Uterus (tissue), 4 donors: ENCODE data around the gene PLEKHG3. TPM values are rescaled to one million over a fixed set of nuclear protein-coding genes. Genes with fewer than 3 reads are reported as not detected.

Source experiments
- DNase-seq, 2 donors: peaks; one replicate each; pipeline ENCODE4 v3.0.0-alpha.2; 2019 to 2020
- H3K27ac ChIP-seq, 2 donors: fragments of 200-600 bp; sonication (generic); 1 replicate in 1 of 2; 2 replicates in 1 of 2; pipeline ENCODE4 v1.5.1; 2016 to 2018
- H3K27me3 ChIP-seq, 2 donors: fragments of 200-600 bp; sonication (generic); one replicate each; pipeline ENCODE4 v1.5.1; 2018 to 2019; ENCODE audit warnings: control low read depth in 1 of 2
- H3K36me3 ChIP-seq, 2 donors: fragments of 200-600 bp; sonication (generic); one replicate each; pipeline ENCODE4 v1.5.1; 2019; ENCODE audit warnings: control low read depth in 1 of 2
- H3K4me1 ChIP-seq, 2 donors: fragments of 200-600 bp; sonication (generic); one replicate each; pipeline ENCODE4 v1.5.1; 2018 to 2019; ENCODE audit warnings: control low read depth in 1 of 2
- H3K4me3 ChIP-seq, 2 donors: fragments of 200-600 bp; sonication (generic); 1 replicate in 1 of 2; 2 replicates in 1 of 2; pipeline ENCODE4 v1.5.1; 2018 to 2019; ENCODE audit warnings: mild to moderate bottlenecking in 1 of 2
- H3K9me3 ChIP-seq, 2 donors: fragments of 200-600 bp; sonication (generic); one replicate each; pipeline ENCODE4 v1.5.1; 2019; ENCODE audit warnings: control low read depth in 1 of 2
- POLR2A ChIP-seq, 2 donors: fragments of 450-650 bp; IDR thresholded peaks; one replicate each; pipeline ENCODE4 v1.6.1; 2016; ENCODE audit warnings: antibody characterized with exemption in 2 of 2, mild to moderate bottlenecking in 1 of 2, moderate library complexity in 1 of 2
- intact Hi-C: fragments of 100-400 bp; cut with DNase I; formaldehyde crosslinking; loops from one replicate; pipeline ENCODE4 v1.15.1; 2023; ENCODE audit warnings: low total_unique reads
- total RNA-seq, 4 donors: library from RNA; depleted of rRNA in 3 of 4; stranded (reverse); fragments of >200 nt in 3 of 4; gene quantifications; one replicate each; pipeline versions ENCODE4 v1.1.0 to v1.2.4, GENCODE V29; 2014 to 2023
- TF ChIP-seq, protein P1 (sequence below), 4 experiments: fragments of 200-600 bp in 2 of 4; fragments of 450-650 bp in 2 of 4; sonication (generic) in 2 of 4; IDR thresholded peaks; one replicate each; pipeline ENCODE4 v1.5.1; 2016 to 2019; ENCODE audit warnings: antibody characterized with exemption in 4 of 4, mild to moderate bottlenecking in 2 of 4, moderate library complexity in 1 of 4
- donor health status: DM: yes; HTN: yes; CAD: no.

PLEKHG3 gene
- total RNA-seq, 4 donors from 2014 or later = 40.5 to 178 (median 59.7) TPM

DNA sequence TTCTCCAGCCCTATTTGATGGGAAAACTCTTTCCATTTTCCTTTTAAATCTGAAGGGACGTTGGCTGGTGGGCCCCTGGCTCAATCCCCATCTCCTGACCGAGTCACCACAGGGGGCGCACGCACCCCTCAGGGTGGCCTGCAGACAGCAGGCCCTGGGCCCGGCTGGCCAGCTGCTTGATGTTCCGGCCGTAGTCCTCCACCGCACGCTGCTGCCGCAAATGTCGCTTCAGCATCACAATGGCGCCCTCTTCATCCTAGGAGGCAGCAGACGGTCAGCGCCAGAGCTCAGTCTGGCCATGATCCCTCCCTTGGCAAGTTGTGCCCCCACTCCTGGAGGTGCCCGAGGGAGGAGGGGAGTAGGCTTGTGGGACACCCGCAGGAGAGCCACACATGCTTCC lies 70.0 kb downstream of the PLEKHG3 start:
- H3K9me3 ChIP-seq = no peaks in the 10 kb centered on the region
- intact Hi-C loops = no loop called here
- no peak overlapping the region for H3K4me3 ChIP-seq
- no peaks in the 10 kb centered on the region for H3K36me3 ChIP-seq
- H3K27ac ChIP-seq = no peak overlapping the region
- no peaks in the 10 kb centered on the region for H3K27me3 ChIP-seq
- no peaks in the 10 kb centered on the region for H3K4me1 ChIP-seq
- DNase-seq = no peak
- TF ChIP-seq, protein P1, sequence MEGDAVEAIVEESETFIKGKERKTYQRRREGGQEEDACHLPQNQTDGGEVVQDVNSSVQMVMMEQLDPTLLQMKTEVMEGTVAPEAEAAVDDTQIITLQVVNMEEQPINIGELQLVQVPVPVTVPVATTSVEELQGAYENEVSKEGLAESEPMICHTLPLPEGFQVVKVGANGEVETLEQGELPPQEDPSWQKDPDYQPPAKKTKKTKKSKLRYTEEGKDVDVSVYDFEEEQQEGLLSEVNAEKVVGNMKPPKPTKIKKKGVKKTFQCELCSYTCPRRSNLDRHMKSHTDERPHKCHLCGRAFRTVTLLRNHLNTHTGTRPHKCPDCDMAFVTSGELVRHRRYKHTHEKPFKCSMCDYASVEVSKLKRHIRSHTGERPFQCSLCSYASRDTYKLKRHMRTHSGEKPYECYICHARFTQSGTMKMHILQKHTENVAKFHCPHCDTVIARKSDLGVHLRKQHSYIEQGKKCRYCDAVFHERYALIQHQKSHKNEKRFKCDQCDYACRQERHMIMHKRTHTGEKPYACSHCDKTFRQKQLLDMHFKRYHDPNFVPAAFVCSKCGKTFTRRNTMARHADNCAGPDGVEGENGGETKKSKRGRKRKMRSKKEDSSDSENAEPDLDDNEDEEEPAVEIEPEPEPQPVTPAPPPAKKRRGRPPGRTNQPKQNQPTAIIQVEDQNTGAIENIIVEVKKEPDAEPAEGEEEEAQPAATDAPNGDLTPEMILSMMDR (IDR thresholded peaks at IDR 0.05) = no peak
- no peak for TF ChIP-seq POLR2A (IDR thresholded peaks at IDR 0.05)

DNA sequence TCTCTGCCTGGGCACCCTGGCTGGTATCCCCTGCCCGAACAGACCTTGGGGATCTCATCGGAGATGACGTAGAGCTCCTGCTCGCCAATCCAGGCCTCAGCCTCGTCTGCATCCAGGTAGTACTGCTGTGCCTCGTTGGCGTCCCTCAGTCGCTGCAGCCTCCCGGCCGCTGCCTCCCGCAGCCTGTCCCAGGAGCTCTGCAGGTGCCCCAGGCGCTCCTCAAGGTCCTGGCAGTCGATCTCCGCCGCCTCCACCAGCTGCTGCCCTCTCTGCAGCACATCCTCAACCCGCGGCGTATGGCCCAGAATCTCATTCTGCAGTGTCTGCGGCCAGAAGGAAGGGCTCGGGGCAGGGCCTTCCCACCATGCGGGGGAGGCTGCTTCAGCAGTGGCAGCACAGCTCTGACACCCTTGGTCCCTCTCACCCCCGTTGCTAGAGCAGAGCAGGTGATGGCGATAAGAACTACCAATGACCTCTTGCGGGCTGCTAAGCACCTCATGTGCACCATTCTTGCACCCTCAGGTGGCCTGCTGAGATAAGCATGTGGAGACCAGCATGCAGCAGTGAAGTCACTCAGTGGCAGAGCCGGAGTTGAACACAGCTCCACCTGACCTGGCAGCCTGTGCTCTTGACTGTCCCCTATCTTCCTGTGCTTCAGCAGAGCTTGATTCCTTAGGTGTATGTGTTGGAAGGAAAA lies 71.0 kb downstream of the PLEKHG3 start:
- Histone ChIP-seq H3K4me3 (no peak overlapping the region), H3K27me3 (no peaks in the 10 kb centered on the region), H3K9me3 (no peaks in the 10 kb centered on the region), H3K27ac (no peak overlapping the region), H3K4me1 (no peaks in the 10 kb centered on the region), H3K36me3 (no peaks in the 10 kb centered on the region)
- DNase-seq = no peak
- no peak for TF ChIP-seq POLR2A (IDR thresholded peaks at IDR 0.05)
- TF ChIP-seq, protein P1 (IDR thresholded peaks at IDR 0.05) = no peak
- intact Hi-C loops = no loop called here

DNA sequence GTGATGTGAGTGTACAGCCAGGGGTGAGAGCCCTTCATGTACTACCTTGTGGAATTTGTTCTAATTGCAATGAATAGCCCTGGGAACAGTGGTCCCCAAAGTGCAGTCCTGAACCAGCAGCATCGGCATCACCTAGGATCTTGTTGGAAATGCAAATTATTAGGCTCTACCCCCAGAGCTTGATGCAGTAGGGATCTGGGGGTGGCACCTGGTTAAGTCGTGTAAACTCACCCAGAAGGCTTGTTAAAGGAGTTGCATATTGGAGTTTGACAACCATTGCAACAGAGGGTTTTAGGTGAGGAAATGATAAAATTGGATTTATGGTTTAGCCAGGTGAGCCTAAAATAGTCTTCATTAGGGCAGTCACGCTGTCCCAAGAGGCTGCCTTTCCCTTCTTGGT lies 73.2 kb downstream of the PLEKHG3 start:
- DNase-seq = no peak
- Histone ChIP-seq H3K4me3 (no peak overlapping the region), H3K27ac (no peak overlapping the region), H3K4me1 (no peaks in the 10 kb centered on the region), H3K27me3 (no peaks in the 10 kb centered on the region), H3K36me3 (no peaks in the 10 kb centered on the region), H3K9me3 (no peaks in the 10 kb centered on the region)
- TF ChIP-seq, protein P1 (IDR thresholded peaks at IDR 0.05) = no peak
- no peak for TF ChIP-seq POLR2A (IDR thresholded peaks at IDR 0.05)
- intact Hi-C loops = no loop called here

DNA sequence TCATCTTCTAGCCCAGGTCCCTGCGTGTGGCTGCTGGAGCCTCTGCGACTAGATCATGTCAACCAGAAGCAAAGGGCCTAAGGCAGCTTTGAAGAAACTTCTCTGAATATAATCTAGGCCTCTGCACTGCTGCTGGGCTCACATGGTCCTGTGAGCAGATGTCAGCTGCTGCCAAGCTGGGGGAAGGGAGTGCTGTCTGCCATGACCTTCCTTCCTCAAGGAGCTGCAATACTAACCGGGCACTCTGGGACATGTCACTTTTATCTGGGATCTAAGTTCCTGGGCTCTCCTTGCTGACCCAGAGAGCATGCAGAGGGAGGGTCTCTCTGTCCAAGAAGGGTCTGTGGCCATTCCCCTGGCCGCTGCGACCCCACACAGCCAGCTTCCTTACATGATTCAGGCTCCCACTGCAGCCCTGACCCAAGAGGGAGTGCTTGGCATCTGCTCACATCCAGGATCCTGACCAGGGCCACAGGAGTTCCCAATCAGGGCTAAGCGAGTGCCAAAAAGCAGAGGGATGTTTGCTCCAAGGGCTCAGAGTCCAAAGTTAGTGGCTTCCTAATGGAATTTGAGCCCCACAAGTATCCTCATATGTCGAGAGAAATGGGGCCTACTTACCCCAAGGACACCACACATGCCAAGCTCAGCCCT lies 74.0 kb downstream of the PLEKHG3 start:
- Histone ChIP-seq H3K27ac (no peak overlapping the region), H3K36me3 (no peaks in the 10 kb centered on the region), H3K27me3 (no peaks in the 10 kb centered on the region), H3K9me3 (no peaks in the 10 kb centered on the region), H3K4me3 (no peak overlapping the region), H3K4me1 (no peaks in the 10 kb centered on the region)
- DNase-seq = no peak
- intact Hi-C loops = no loop called here
- TF ChIP-seq, protein P1 (IDR thresholded peaks at IDR 0.05) = no peak
- TF ChIP-seq POLR2A (IDR thresholded peaks at IDR 0.05) = no peak

DNA sequence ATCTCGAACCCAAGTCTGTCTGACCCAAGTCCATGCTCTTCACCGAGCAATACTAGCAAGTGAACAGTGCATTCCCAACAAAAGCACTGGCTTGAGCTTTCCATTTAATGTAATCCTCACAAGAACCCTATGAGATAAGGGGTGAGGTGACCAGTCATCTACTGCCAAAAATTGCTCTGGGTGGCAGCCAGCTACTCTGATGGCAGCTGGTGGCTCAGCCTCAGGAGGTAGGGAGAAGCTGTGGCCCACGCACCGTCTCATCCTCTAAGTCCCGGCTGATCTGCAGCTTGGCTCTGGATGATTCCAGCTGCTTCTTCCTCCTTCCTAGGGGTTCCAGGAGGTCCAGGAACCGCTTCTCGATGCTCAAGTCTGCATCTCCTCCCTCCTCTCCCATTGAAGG lies 75.2 kb downstream of the PLEKHG3 start:
- H3K36me3 ChIP-seq = no peaks in the 10 kb centered on the region
- H3K4me3 ChIP-seq = no peak overlapping the region
- TF ChIP-seq POLR2A (IDR thresholded peaks at IDR 0.05) = no peak
- TF ChIP-seq, protein P1 (IDR thresholded peaks at IDR 0.05) = no peak
- DNase-seq = no peak
- intact Hi-C loops = no loop called here
- H3K27me3 ChIP-seq = no peaks in the 10 kb centered on the region
- no peaks in the 10 kb centered on the region for H3K9me3 ChIP-seq
- H3K27ac ChIP-seq = no peak overlapping the region
- no peaks in the 10 kb centered on the region for H3K4me1 ChIP-seq
